PC-9 (cell line): ENCODE results near the gene LCAT. TPM values are rescaled to one million over a fixed set of nuclear protein-coding genes. Genes with fewer than 3 reads are reported as not detected.

Experiments used
- BruUV-seq: library from RNA; stranded (reverse); fragments of 400-500 nt; replicated peaks from 2 replicates; lab custom pipeline; 2021; lab: Mats Ljungman, UMichigan
- CTCF ChIA-PET: fragments of 300-600 bp; sonication (Branson Sonifier 250); formaldehyde crosslinking; loops from one replicate; lab custom pipeline; 2022; ENCODE audit warnings: antibody characterized with exemption; lab: Charles Lee
- POLR2A ChIA-PET: fragments of 300-600 bp; sonication (Branson Sonifier 250); formaldehyde crosslinking; loops from one replicate; lab custom pipeline; 2022; ENCODE audit warnings: antibody characterized with exemption; ENCODE audit not compliant: unreplicated experiment; lab: Charles Lee
- DNase-seq, 2 experiments: peaks; one replicate each; pipeline versions ENCODE4 v3.0.0 to v3.0.0-alpha.2; 2015 to 2022; ENCODE audit warnings: mixed read lengths in 1 of 2
- H2AFZ ChIP-seq: fragments of 200-600 bp; sonication (generic); 2 replicates; pipeline ENCODE4 v1.8.1; 2017; ENCODE audit warnings: antibody characterized with exemption
- H3F3A ChIP-seq: fragments of 200-600 bp; sonication (generic); 2 replicates; pipeline ENCODE4 v1.8.1; 2017; ENCODE audit warnings: antibody characterized with exemption, mild to moderate bottlenecking, low read depth; ENCODE audit not compliant: insufficient read depth
- H3K27ac ChIP-seq: fragments of 200-600 bp; sonication (generic); 2 replicates; pipeline ENCODE4 v1.6.1; 2016; ENCODE audit warnings: mixed run types
- H3K27me3 ChIP-seq: fragments of 200-600 bp; sonication (generic); 2 replicates; pipeline ENCODE4 v1.6.1; 2016; ENCODE audit warnings: low read depth, mixed run types; ENCODE audit not compliant: insufficient read depth
- H3K36me3 ChIP-seq: fragments of 200-600 bp; sonication (generic); 2 replicates; pipeline ENCODE4 v1.6.1; 2016; ENCODE audit warnings: low read depth, mixed run types
- H3K4me1 ChIP-seq: fragments of 200-600 bp; sonication (generic); replicated peaks from 2 replicates; pipeline ENCODE4 v1.6.1; 2016; ENCODE audit warnings: mixed run types; ENCODE audit not compliant: insufficient read depth
- H3K4me2 ChIP-seq: fragments of 200-600 bp; sonication (generic); 2 replicates; pipeline ENCODE4 v1.6.1; 2017; ENCODE audit warnings: mixed run types
- H3K4me3 ChIP-seq: fragments of 200-600 bp; sonication (generic); 2 replicates; pipeline ENCODE4 v1.6.1; 2016; ENCODE audit warnings: mixed run types
- H3K79me2 ChIP-seq: fragments of 200-600 bp; sonication (generic); 2 replicates; pipeline ENCODE4 v1.6.1; 2017; ENCODE audit warnings: low read depth, mixed run types
- H3K9me2 ChIP-seq: fragments of 200-600 bp; sonication (generic); 2 replicates; pipeline ENCODE4 v1.8.1; 2017; ENCODE audit warnings: mild to moderate bottlenecking; ENCODE audit not compliant: insufficient read depth
- H3K9me3 ChIP-seq: fragments of 200-600 bp; sonication (generic); 2 replicates; pipeline ENCODE4 v1.8.1; 2016; ENCODE audit warnings: low read depth; ENCODE audit not compliant: insufficient read depth
- H4K20me1 ChIP-seq: fragments of 200-600 bp; sonication (generic); 2 replicates; pipeline ENCODE4 v1.8.1; 2017; ENCODE audit not compliant: insufficient read depth
- CTCF ChIP-seq: fragments of 200-600 bp; sonication (generic); conservative IDR thresholded peaks from 2 replicates; pipeline ENCODE4 v1.6.1; 2017; ENCODE audit warnings: mixed run types, antibody characterized with exemption, mild to moderate bottlenecking, moderate library complexity
- EZH2 ChIP-seq: fragments of 200-600 bp; sonication (generic); IDR thresholded peaks from 2 replicates; pipeline ENCODE4 v1.8.0; 2017; ENCODE audit warnings: antibody characterized with exemption, low read depth
- intact Hi-C: fragments of 100-400 bp; cut with micrococcal nuclease; formaldehyde crosslinking; loops from one replicate; pipeline ENCODE4 v1.10.0; 2022; ENCODE audit not compliant: unreplicated experiment
- total RNA-seq: library from RNA; stranded (reverse); gene quantifications from 2 replicates; pipeline ENCODE4 v1.2.3, GENCODE V29; 2021

LCAT gene
- total RNA-seq, 1 experiment from 2014 or later, result 11.9 TPM

- Histone ChIP-seq H4K20me1 (peaks cover 37% of the 10 kb centered on the region), H3K4me2 (no peak overlapping the region)
- intact Hi-C loops, result loop anchor here (5.0 kb wide), 1 partner anchor 34 kb away; the partner anchor contains the start of gene PSKH1
Measured at GRCh38 chr16:67926181-67926750, 17.7 kb downstream of the LCAT start.

GRCh38 chr16:67924140-67924906 is 19.6 kb downstream of the LCAT start:
- H3K27me3 ChIP-seq, result no peaks in the 10 kb centered on the region
- no peaks in the 10 kb centered on the region for H3K9me2 ChIP-seq
- H3K4me3 ChIP-seq, result no peak overlapping the region
- H3K79me2 ChIP-seq, result no peaks in the 10 kb centered on the region
- no peak overlapping the region for H3K27ac ChIP-seq
- ChIA-PET POLR2A (no interaction called here), CTCF (no interaction called here)
- no peak for DNase-seq
- peaks cover 48% of the 10 kb centered on the region for H4K20me1 ChIP-seq
- H3K36me3 ChIP-seq, result no peaks in the 10 kb centered on the region
- TF ChIP-seq CTCF (no peak), EZH2 (no peak)
- intact Hi-C loops, result no loop called here
- no peaks in the 10 kb centered on the region for H3K4me1 ChIP-seq
- H2AFZ ChIP-seq, result no peak overlapping the region
- H3F3A ChIP-seq, result peaks cover 5% of the 10 kb centered on the region; the same call in 1 of the 2 replicates
- BruUV-seq, result no TSS peak
- no peaks in the 10 kb centered on the region for H3K9me3 ChIP-seq
- H3K4me2 ChIP-seq, result no peak overlapping the region

More at GRCh38 chr16:67926181-67926750, 17.7 kb downstream of the LCAT start:
- Histone ChIP-seq H3K79me2 (no peaks in the 10 kb centered on the region), H3K4me3 (no peak overlapping the region), H3K36me3 (no peaks in the 10 kb centered on the region), H3K9me3 (no peaks in the 10 kb centered on the region), H3K27me3 (no peaks in the 10 kb centered on the region), H3K9me2 (no peaks in the 10 kb centered on the region), H2AFZ (no peak overlapping the region), H3K27ac (no peak overlapping the region), H3F3A (peaks cover 5% of the 10 kb centered on the region; the same call in 1 of the 2 replicates), H3K4me1 (no peaks in the 10 kb centered on the region)
- BruUV-seq, result no TSS peak
- TF ChIP-seq CTCF (no peak; the same call in 1 of the 2 replicates), EZH2 (no peak)
- ChIA-PET POLR2A (no interaction called here), CTCF (interaction anchor here (0.8 kb wide), 1 partner anchor 47 kb away, joined by 3 read pairs; no protein-coding TSS in a partner anchor)
- no peak for DNase-seq

GRCh38 chr16:67923414-67924116 is 20.4 kb downstream of the LCAT start:
- Histone ChIP-seq H3K9me2 (no peaks in the 10 kb centered on the region), H4K20me1 (peaks cover 52% of the 10 kb centered on the region), H2AFZ (no peak overlapping the region), H3K4me1 (no peaks in the 10 kb centered on the region), H3K27me3 (no peaks in the 10 kb centered on the region), H3K27ac (no peak overlapping the region), H3K9me3 (no peaks in the 10 kb centered on the region), H3K79me2 (no peaks in the 10 kb centered on the region), H3K4me3 (no peak overlapping the region), H3K36me3 (no peaks in the 10 kb centered on the region), H3K4me2 (no peak overlapping the region), H3F3A (peaks cover 5% of the 10 kb centered on the region; the same call in 1 of the 2 replicates)
- no peak for TF ChIP-seq CTCF
- no peak for TF ChIP-seq EZH2
- ChIA-PET POLR2A (no interaction called here), CTCF (no interaction called here)
- BruUV-seq, result no TSS peak
- no peak for DNase-seq
- intact Hi-C loops, result no loop called here
